Myocyte (in vitro differentiated cells): Measurements from ENCODE around the gene ST6GALNAC3. TPM values are rescaled to one million over a fixed set of nuclear protein-coding genes. Genes with fewer than 3 reads are reported as not detected.

Experiments
- DNase-seq: peaks from one replicate; pipeline ENCODE4 v3.0.0-alpha.2; 2012; ENCODE audit warnings: low read depth
- total RNA-seq: library from RNA; depleted of rRNA; stranded (reverse); fragments of >200 nt; gene quantifications from 2 replicates; pipeline ENCODE4 v1.2.3, GENCODE V29; 2014

Gene ST6GALNAC3
- total RNA-seq, 1 donor from 2014 or later, result not detected

DNA sequence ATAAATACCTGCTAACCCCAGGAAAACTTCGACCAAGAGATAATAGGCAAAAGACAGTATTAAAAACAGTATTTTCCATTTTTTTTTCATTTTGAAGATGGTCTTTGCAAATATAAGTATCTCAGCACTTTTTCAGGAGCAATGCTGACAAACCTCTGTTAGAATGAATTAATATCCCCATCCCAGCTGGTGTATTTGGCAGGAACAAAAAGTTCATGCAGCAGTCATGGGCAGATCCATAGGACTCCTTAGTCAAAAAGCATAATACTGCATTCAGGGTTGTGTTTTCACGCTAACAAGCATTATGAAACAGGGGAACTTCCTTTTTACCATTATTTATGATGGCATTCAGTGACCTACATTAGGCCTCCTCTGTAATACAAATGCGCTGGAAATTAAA is 344.0 kb downstream of the ST6GALNAC3 start:
- no peak for DNase-seq

DNA sequence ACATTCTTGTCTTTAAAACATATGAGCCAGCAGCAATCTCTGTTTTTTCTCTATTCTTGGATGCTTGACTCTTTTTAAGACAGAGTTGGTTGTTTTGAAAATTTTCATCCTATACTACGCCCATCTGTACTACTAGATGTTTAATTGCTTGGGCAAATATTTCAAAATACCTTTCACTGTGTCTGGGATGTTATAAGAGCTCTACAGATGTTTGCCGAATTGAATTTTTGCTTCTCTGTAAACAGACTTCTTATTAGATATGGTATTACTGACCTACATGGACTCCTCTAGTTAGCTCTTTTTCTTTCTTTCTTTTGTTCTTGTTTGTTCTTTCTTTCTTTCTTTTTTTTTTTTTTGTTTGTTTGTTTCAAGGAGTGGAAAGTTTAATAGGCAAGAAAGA is 345.1 kb downstream of the ST6GALNAC3 start:
- no peak for DNase-seq

DNA sequence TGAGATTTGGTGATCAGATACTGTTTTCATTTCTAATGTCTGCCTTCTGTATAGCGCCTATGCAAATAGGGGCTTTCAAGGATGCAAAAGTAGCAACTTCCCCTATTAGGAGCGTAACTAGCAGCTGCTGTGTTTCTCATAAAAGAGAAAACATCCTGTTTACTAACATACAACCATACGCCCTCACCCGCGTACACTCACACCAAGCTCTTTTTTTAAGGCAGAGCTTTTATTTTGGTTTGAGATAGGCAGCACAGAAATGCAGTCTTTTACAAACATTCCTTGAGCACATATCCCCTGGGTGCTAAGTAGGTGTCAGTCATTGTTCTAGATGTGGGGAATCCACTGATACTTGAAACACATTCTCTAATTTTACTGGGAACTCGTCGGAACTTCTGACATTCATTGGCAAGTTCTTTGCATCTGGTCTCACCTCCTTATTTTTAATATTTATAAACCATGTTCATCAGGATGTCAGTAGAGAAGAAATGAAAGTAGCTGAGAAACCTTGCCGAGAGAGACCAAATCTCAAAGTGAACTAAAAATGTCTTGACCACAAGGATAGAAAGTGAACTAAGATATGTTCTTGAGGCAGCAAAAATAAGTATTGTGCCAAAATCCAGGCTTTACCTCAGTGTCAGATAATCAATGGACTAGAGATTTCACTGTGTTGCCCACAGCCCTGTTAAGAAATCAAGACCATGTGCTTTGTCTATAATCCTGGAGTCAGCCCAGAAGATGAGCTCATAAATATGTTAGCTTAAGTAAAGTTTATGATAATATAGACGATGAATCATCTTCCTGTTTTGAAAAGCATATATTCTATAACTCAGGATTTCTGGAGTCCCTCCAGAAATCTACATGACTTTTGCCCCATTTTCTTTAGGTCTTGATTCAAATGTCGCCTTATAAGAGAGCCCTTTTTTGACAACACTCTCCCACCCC is 350.9 kb downstream of the ST6GALNAC3 start:
- DNase-seq, result no peak

DNA sequence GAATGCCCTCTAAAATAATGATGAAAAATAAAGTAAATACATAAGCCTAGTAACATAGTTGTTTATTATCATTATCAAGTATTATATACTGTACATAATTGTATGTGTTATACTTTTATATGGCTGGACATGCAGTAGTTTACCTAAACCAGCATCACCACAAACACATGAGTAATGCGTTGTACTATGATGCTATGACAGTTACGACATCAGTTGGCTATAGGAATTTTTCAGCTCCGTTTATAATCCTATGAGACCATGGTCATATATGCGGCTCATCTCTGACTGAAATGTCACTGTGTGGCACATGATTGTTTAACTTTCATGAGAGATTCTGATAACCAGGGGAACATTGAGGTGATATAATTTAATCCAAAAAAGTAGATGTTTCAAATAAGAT is 352.1 kb downstream of the ST6GALNAC3 start:
- DNase-seq, result no peak

DNA sequence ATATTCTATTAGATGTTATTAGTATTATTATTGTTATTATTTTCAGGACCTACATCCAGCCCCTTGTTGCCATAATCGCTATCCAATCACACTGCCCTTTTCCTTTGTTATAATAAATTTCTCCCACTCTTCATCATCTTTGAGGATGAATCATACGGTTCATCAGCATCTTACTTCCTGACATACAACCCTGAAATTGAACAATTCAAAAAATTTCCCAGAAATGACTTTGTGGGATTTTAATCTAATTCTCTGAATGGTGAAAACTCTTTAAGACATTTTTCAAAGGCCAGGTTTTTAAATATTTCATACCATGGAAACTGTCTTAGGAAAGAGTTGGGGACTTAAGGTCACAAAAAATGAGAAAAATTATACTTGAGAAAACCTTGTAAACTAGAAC is 353.5 kb downstream of the ST6GALNAC3 start:
- no peak for DNase-seq

DNA sequence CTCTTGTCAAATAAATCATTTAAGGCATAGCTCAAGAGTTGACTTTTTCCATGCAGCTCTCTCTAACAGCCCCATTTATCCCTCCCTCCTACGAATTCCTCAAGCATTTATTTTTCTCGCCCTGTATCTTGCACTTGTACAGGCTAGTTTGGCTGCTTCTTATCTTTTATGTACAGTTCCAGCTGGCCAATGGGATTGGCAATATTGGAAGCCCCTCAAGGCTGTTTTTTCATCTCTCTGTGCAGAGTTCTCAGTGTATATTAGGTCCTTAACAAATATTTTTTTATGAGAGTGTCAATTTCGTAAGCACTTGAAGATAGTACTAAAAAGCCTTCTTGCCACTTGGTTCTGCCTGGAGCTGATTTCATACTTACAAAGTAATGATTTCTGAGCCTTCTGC is 356.0 kb downstream of the ST6GALNAC3 start:
- DNase-seq, result no peak

DNA sequence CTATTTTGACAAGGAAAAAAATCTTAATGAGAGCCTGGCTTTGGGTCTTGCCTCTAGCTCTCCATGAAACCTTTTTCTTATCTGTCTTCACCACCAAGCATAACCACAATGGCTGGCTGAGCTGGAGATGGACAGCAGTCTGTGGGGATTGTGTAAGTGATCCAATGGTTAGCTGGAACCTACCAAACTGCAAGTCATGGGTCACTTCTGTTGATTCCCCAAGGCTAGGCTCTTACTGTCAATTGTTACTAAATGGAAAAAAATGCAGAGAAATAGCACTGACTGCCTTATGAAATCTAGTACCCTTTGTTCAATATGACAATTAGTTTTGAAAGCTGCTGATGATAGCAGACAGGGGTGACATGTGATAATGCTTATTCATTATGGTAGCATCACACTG is 359.0 kb downstream of the ST6GALNAC3 start:
- DNase-seq, result no peak

DNA sequence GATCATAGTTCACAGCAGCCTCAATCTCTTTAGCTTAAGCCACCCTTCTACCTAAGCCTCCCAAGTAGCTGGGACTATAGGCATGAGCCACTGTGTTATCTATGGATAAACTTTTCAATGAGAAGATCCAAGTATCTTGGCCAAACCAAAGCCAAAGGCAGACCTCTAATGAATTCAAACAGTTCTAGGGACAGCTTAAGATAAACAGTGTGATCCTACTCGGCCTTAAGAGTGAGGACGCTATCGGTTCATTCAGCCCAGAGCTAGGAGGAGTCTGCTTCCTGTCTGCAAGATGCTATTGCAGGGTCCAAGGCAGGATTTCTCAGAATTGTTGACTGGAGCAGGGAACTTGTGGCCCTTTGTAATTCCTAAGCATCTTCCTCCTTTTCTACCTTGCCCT is 368.7 kb downstream of the ST6GALNAC3 start:
- DNase-seq, result no peak

DNA sequence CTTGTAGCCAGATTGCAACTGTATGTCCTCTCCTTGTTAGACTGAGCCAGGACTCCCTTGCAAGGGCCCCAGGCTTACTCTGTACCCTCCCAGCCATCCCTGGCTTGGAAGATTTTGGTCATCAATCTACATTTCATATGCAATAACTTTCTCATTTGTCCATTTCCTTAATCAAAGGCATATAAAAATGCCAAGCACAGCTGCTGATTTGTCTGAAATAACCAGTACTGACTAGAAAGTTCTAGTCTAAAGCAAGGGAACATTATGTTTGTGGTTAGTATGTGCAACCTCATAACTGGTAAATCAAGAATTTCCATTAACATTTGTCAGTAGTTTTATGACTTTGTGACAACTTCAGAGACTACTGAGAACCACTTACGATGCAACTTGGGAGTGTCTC is 370.2 kb downstream of the ST6GALNAC3 start:
- DNase-seq, result no peak

DNA sequence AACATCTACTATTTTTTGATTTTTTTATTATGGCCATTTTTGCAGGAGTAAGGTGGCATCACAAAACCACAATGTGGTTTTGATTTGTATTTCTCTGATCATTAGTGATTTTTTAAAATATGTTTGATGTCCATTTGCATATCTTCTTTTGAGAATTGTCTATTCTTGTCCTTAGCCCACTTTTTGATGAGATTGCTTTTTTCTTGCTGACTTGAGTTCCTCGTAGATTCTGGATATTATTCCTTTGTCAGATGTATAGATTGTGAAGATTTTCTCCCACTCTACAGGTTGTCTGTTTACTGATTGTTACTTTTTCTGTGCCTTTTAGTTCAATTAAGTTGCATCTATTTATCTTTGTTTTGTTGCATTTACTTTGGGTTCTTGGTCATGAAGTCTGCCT is 375.7 kb downstream of the ST6GALNAC3 start:
- DNase-seq, result no peak

DNA sequence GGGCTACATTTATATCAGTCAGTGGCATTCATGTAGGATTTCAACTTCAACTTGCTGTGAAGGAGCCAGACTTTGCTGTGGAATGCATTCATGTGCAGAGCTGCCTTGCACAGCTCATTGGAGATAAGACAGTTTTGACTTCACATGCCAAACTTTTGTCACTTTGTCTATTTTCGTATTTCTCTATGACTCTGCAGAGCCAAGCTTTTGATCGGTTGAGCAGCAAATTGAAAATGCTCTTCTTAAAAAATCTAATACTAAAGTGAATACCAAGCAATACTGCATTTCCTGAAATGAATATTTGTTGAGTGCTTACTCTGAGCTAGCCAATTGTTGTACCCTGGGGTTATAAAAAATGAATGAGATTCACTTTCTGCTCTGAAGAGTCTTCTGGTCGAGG is 388.7 kb downstream of the ST6GALNAC3 start:
- DNase-seq, result no peak

DNA sequence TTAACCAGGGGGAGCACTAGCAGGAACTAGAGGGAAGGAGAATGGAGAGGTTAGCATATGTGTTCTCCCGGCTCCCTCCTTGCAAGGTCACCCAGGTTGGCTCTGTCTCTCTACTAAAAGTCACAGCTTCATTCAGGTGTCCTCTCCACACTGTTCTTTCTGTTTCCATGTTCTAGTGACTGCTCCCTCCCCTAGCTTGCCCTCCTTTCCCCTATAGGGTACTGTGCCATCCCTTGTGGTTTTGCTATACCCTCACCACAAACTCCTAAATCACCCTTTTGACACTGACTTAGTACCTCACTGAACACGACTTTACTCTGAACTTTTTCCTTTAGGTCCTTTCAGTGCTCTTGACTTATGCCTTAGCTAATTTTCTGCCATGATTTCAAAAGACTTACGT is 389.3 kb downstream of the ST6GALNAC3 start:
- no peak for DNase-seq

DNA sequence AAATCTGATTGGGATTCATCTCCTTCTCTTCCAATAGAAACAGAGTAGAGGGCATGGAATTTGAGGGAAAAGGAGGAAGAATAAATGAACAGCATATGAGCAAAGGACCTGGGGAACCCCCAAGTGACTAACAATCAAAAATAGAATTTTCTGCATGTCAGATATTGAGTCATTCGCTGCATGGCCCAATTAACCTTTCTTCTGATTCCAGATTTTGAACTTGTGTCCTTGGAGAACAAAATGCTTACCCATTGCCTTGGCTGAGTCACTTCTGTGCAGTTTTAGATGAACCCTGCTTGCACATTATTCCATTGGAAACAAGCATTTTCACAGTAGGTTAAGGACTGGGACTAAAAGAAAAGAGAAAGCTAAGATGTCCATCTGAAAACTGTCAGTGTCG is 390.5 kb downstream of the ST6GALNAC3 start:
- DNase-seq, result no peak

DNA sequence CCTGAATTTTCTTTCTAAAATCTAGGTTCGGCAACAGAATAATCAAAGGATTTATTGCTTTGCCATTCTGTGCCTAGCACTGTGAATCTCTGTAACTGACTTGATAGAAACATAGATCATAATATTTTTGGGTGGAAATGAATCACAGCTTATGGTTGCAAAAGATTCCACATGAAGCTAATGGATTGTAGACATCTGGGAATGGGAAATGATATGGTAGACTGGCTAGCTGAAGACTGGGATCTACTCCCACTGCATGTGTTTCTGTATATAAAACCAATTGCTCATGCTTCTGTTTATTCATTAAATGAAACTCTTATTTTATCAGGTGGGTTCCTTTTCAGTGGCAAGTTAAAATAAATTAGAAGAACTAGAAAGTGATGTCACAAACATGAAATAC is 395.6 kb downstream of the ST6GALNAC3 start:
- DNase-seq, result no peak

DNA sequence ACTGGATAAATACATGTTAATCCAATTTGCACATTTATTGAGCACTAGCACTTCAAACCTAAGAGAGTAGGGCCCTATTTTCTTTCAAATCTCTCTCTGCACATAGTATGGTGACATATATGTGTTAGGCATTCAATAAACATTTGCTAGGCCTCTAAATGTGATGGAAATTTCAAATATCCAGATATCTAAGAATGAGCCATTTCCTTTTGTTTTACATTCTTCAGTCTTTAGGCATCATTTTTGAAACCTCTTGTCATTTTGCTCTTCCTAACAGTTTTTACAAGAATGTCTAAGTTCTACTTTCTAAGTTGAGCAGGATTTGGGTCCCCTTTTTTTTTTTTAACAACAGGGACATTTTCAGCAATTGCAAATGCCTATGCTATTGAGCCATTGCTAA is 397.0 kb downstream of the ST6GALNAC3 start:
- no peak for DNase-seq

DNA sequence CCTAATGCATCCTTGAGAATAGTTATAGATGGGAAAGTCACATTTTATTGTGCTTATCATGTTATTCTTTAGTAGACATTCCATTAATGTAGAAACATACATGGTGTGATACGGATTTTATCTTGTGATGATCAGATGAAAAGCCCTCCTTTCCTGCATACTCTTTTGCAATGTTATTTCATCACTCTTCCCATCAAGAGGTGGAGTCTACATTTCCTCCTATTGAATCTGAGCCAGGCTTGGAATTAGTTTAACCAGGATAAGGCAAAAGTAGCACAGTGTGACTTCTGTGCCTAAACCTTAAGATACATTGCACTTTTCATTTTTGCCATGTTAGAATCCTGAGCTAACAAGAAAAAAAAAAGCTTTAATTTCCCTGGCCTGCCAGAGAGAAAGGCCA is 399.0 kb downstream of the ST6GALNAC3 start:
- no peak for DNase-seq

DNA sequence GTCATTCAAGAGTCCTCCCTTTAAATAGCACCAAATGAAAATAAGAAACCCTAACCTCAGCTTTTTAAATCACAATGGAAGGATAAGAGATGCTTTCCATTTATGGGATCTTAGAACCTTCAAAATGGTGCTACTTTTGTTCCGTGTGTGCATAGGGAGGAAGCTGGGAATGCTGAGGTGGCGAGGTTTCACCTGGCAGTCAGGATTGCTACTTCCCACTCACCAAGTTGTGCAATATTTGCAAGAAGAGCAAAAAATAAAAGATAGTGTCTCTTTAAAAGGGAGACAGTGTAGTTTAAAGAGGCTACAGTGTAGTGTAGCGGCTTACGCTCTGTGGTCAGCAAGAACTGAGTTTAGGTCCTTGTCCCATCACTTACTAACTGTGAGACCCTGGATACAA is 400.4 kb downstream of the ST6GALNAC3 start:
- no peak for DNase-seq

DNA sequence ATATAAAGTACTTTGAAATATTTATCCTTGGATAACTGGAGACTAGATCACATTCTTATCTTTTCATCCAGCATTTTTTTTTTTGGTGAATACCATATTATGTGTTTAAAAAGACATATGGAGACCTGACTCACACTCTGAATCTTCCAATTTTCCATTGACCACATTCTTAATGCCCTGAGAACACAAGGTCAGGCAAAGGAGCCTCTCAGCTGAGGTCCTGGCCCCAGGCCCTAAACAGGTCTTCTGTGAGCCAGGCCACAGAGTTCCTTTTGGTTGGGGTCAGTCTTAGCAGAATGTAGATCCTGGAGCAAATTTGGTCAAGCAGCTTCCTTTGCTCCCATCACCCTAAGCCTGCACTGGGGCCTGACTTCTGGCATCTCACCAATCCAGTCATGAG is 402.6 kb downstream of the ST6GALNAC3 start:
- no peak for DNase-seq

DNA sequence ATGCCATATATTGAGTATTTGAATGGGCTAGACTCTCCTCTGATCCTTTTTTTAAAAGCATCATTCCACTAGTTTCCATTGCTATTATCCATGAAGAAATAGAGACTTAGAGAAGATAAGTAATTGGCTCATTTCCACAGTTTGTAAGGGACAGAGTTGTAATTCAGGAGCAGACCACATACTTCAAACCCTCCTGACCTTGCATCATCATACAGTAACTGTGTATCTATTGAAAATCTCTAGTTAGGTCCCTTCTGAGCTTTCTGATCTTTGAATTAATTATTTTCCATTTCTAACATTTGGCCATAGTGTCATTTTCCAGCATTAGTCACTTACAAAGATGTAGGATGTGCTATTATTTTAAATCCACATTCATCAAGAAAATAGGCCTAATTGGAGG is 406.3 kb downstream of the ST6GALNAC3 start:
- no peak for DNase-seq

DNA sequence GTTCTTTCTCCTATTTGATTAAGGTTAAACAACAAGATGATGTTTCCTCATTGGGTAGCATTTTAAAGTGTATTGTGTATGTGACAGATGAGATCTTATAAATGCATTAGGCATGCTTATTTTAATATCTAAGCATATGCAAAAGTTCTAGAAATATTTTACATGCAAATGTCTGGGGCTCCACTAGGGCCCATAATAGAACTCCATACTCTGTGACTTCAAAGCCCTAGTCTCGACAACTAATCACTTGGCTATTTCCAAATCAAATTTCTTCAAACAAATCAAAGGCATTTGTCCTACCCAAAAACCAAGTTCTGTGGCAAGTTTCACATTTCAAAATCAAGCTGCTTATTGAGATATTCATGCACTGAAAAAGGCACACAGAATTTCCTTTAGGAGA is 407.1 kb downstream of the ST6GALNAC3 start:
- DNase-seq, result no peak

DNA sequence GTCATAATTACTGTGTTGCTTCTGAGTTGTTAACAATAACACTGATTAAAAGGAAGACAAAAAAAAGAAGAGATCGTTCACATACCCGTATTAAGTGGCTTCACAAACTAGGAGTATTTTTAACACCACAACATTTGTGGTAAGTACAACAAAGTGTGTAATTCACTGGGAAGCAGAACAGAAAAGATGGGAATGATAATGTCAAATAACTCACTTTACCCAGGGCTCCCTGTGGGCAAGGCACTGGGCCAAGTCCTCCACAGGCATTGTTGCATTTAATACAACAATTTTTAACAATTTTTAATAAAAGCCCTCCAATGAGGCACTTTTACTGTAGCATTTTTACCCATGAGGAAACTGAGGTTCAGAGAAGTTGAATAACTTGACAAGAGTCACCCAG is 407.7 kb downstream of the ST6GALNAC3 start:
- no peak for DNase-seq

DNA sequence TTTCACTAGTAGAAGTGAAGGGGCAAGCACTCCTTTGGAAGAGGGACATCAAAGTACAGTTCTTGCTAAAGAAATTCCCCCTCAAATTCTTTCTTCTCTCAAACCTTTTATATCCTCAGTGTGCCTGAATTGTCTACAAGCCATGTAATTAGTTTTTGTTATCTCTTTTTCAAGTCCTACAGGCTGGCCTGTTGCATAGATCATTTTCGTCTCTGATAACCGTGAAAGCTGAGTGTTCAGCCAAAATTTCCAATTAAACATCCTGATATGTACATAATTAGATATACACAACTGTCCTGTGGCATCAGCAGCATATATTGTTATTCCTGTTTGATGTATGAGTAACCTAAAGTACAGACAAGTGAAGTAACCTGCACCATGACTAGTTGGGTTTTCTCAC is 417.2 kb downstream of the ST6GALNAC3 start:
- DNase-seq, result no peak

DNA sequence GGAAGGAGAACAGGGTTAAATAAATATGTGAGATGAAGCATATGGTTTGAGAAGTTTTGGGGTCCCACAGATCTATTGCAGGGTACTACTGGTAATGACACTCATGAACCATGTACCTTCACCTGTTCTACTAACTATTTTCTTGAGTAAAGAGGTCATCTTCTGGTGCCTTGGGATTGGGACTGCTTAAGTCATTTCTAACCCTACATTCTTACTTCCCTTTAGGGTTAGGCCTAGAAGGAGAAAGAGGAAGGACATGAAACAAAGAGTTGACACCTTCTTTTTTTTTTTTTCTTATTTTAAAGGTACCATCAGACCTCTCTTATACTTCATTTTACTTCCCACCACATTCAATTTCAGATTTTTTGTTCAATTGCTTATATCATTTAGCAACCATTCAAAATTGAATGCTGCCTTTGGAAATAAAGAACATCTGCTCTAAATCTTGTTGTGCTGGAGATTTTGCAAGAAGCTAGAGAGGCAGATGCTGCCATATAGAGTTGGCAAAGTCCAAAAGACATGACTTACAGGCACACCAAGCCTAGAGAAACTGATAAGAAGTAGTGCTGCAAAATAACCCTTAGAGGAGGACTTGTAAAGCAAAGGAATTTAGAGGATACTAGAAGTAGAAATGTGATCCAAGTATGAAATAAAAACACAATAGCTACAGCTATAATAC is 418.3 kb downstream of the ST6GALNAC3 start:
- no peak for DNase-seq
